DOHH2 (cell line): ENCODE results near the gene NCAN.

ENCODE experiments used
- EZH2phosphoT487 ChIP-seq: fragments of 200-600 bp; sonication (generic); IDR thresholded peaks from 2 replicates; pipeline ENCODE4 v1.6.1; 2017; ENCODE audit warnings: borderline replicate concordance, mild to moderate bottlenecking, antibody characterized with exemption, low read length, moderate library complexity, mixed read lengths
- TF ChIP-seq, protein P1 (sequence below): fragments of 200-600 bp; sonication (generic); IDR thresholded peaks from one replicate; pipeline ENCODE4 v1.5.1; 2014; ENCODE audit warnings: antibody characterized with exemption, mild to moderate bottlenecking, low read depth, low read length; ENCODE audit not compliant: poor library complexity, severe bottlenecking

DNA sequence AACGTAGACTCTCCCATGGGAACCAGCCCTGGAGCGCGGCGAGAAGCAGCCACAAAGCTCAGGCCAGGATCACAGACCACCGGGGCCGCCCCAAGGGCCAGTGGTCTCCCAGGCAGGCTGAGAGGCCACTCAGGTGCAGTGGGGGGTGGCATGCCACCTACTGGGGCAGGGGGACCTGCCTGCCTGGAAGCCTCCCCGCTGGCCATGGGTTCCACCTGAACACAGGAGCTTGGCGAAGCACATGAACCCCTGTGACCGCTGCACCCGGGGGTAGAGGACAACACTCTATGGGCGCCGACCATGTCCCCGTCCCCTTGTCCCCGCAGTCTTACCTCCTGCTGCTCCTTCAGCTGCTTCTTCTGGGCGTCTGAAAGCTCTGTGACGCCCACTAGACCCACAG is 68.1 kb downstream of the NCAN start:
- TF ChIP-seq EZH2phosphoT487, result no peak
- TF ChIP-seq, protein P1, sequence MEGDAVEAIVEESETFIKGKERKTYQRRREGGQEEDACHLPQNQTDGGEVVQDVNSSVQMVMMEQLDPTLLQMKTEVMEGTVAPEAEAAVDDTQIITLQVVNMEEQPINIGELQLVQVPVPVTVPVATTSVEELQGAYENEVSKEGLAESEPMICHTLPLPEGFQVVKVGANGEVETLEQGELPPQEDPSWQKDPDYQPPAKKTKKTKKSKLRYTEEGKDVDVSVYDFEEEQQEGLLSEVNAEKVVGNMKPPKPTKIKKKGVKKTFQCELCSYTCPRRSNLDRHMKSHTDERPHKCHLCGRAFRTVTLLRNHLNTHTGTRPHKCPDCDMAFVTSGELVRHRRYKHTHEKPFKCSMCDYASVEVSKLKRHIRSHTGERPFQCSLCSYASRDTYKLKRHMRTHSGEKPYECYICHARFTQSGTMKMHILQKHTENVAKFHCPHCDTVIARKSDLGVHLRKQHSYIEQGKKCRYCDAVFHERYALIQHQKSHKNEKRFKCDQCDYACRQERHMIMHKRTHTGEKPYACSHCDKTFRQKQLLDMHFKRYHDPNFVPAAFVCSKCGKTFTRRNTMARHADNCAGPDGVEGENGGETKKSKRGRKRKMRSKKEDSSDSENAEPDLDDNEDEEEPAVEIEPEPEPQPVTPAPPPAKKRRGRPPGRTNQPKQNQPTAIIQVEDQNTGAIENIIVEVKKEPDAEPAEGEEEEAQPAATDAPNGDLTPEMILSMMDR, result no peak
